ENCODE data around the gene MSI2. TPM values are rescaled to one million over a fixed set of nuclear protein-coding genes. Genes with fewer than 3 reads are reported as not detected.
A peak's percentile ranks its signal among the peaks of the same experiment; 100 is the strongest.

MSI2 gene
- total RNA-seq, 2 experiments from 2014 or later: 59.6 to 61.7 TPM

DNA sequence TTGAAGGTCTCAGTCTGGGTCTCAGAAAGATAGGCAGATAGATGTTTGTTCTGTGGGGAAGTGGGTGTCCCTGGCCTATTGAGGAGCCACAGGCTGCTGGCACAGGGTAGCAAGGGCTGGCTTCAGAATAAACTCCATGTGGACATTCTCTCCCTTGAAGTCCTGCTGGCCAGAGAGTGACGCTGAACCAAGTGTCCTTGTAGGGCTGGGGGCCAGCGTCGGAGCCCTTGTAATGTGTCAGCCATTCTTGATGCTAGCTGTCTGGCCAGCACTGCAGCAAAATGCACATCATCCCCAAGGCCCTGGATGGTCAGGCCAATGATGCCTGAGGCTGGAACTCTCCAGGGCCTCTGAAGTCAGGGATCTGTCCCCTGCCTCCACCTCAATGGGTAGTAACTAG, 385.4 kb downstream of the MSI2 start:
- intact Hi-C loops (cut with micrococcal nuclease): no loop called here
- Mint-ChIP-seq H3K27ac (no peak overlapping the region), H3K9me3 (no peaks in the 10 kb centered on the region), H3K4me3 (no peak overlapping the region), H3K36me3 (ENCODE audit: low read depth) (peaks cover 3% of the 10 kb centered on the region), H3K27me3 (no peaks in the 10 kb centered on the region), H3K4me1 (ENCODE audit: low read depth) (peaks cover 9% of the 10 kb centered on the region)
- no peak for DNase-seq
- TF ChIP-seq, protein P1, sequence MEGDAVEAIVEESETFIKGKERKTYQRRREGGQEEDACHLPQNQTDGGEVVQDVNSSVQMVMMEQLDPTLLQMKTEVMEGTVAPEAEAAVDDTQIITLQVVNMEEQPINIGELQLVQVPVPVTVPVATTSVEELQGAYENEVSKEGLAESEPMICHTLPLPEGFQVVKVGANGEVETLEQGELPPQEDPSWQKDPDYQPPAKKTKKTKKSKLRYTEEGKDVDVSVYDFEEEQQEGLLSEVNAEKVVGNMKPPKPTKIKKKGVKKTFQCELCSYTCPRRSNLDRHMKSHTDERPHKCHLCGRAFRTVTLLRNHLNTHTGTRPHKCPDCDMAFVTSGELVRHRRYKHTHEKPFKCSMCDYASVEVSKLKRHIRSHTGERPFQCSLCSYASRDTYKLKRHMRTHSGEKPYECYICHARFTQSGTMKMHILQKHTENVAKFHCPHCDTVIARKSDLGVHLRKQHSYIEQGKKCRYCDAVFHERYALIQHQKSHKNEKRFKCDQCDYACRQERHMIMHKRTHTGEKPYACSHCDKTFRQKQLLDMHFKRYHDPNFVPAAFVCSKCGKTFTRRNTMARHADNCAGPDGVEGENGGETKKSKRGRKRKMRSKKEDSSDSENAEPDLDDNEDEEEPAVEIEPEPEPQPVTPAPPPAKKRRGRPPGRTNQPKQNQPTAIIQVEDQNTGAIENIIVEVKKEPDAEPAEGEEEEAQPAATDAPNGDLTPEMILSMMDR (IDR thresholded peaks at IDR 0.05): no peak
- ChIA-PET POLR2A (interaction anchor here (1.1 to 1.8 kb wide), 2 partner anchors 10 to 16 kb away, joined by 3 to 7 read pairs; no protein-coding TSS in a partner anchor), CTCF (interaction anchor here (1.5 to 2.4 kb wide), 3 partner anchors 30 to 398 kb away, joined by 3 to 9 read pairs (median 8); no protein-coding TSS in a partner anchor)
- no peak for ATAC-seq

DNA sequence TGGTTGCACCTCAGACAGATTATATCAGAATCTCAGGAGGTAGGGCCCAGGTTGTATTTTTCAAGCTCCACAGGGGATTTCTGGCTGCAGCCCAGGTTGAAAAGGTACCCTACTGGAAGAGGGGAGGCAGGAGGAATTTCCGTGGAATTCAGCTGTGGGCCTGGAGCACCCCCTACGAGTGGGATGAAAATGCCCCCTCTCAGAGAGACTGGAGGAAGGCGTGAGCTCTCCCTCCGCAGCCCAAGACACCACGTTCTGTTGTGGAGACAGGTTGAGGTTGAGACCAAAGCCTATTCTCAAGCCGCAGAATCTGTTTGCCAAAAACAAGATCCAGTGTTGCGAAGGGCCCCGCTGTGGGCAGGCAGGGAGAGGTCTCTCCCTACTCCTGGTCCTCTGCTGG, 386.7 kb downstream of the MSI2 start:
- peaks cover 3% of the 10 kb centered on the region for H3K36me3 Mint-ChIP-seq (ENCODE audit: low read depth)
- H3K9me3 Mint-ChIP-seq: no peaks in the 10 kb centered on the region
- H3K27ac Mint-ChIP-seq: peak overlapping the region; percentile 13
- no peaks in the 10 kb centered on the region for H3K27me3 Mint-ChIP-seq
- ChIA-PET CTCF (interaction anchor here (0.6 to 1.5 kb wide), 4 partner anchors 45 to 445 kb away, joined by 3 to 8 read pairs (median 3); no protein-coding TSS in a partner anchor), POLR2A (interaction anchor here (1.1 kb wide), 1 partner anchor 17 kb away, joined by 3 read pairs; no protein-coding TSS in a partner anchor)
- ATAC-seq: no peak
- no peak for DNase-seq
- H3K4me3 Mint-ChIP-seq: no peak overlapping the region
- peaks cover 9% of the 10 kb centered on the region for H3K4me1 Mint-ChIP-seq (ENCODE audit: low read depth)
- TF ChIP-seq, protein P1 (IDR thresholded peaks at IDR 0.05): no peak
- intact Hi-C loops (cut with micrococcal nuclease): no loop called here

DNA sequence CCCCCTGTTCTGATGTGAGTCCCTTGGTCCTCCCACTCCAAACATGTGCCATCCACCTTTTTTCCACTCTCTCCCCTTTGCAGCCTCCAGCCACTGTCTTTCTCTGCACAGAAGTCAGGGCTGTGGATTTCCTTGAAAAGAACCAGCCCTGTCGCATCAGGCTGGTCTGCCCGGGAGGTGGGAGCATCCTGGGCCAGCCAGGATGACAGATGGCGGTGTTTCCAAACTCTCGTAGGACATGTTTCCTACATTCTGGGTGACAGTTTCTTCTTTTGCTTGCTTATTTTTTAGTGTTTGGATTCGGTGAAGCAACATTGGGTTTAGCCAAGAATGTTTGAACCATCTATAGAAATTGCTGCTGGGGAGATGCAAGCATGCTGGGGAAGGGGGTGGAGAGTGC, 388.0 kb downstream of the MSI2 start:
- CTCF ChIA-PET: no interaction called here
- H3K36me3 Mint-ChIP-seq (ENCODE audit: low read depth): peaks cover 3% of the 10 kb centered on the region
- intact Hi-C loops (cut with micrococcal nuclease): no loop called here
- peaks cover 9% of the 10 kb centered on the region for H3K4me1 Mint-ChIP-seq (ENCODE audit: low read depth)
- no peak overlapping the region for H3K27ac Mint-ChIP-seq
- no peaks in the 10 kb centered on the region for H3K9me3 Mint-ChIP-seq
- no peaks in the 10 kb centered on the region for H3K27me3 Mint-ChIP-seq
- DNase-seq: no peak
- H3K4me3 Mint-ChIP-seq: no peak overlapping the region
- ATAC-seq: no peak
- POLR2A ChIA-PET: no interaction called here
- TF ChIP-seq, protein P1 (IDR thresholded peaks at IDR 0.05): no peak

DNA sequence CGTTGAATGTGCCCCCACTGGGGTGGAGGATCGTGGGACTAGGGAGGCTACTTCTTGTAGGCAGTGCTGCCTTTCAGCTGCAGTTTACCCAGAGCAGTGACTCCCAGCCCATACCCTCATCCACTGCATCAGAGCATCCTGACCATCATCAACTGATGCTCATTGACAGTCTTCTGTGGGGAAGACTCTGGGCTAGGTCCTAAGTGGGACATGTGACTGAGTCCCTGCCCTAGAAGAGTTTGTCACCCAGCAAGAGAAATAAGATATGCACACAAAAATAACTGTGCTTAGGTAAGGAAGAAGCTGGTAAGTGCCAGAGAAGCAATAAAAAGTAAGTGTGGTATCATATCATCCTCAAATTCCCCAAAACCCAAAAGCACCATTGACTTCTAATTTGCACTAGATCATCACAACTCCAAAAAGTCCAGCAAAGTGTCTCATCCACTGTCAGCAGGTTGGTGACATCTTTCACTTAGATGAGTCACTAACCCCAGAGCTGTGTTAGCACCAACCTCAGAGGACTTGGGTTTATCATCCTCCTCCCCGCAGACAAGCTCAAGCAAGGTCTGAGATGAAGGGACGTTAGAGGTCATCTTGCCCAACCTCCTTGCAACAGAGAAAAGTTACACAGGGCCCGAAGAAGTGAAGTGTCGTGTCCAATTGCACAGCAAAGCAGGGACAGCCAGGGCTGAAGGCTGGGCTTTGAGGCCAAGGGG, 389.8 kb downstream of the MSI2 start:
- POLR2A ChIA-PET: interaction anchor here (1.4 kb wide), 1 partner anchor 19 kb away, joined by 4 read pairs; no protein-coding TSS in a partner anchor
- CTCF ChIA-PET: interaction anchor here (0.7 to 1.2 kb wide), 4 partner anchors 14 to 403 kb away, joined by 3 to 7 read pairs (median 4); no protein-coding TSS in a partner anchor
- intact Hi-C loops (cut with micrococcal nuclease): no loop called here
- peak; percentile 43 for DNase-seq
- Mint-ChIP-seq H3K9me3 (no peaks in the 10 kb centered on the region), H3K27ac (peak overlapping the region; percentile 26), H3K36me3 (ENCODE audit: low read depth) (peaks cover 1% of the 10 kb centered on the region), H3K4me3 (no peak overlapping the region), H3K4me1 (ENCODE audit: low read depth) (peaks cover 12% of the 10 kb centered on the region), H3K27me3 (no peaks in the 10 kb centered on the region)
- TF ChIP-seq, protein P1 (IDR thresholded peaks at IDR 0.05): no peak
- ATAC-seq: peak; percentile 96

DNA sequence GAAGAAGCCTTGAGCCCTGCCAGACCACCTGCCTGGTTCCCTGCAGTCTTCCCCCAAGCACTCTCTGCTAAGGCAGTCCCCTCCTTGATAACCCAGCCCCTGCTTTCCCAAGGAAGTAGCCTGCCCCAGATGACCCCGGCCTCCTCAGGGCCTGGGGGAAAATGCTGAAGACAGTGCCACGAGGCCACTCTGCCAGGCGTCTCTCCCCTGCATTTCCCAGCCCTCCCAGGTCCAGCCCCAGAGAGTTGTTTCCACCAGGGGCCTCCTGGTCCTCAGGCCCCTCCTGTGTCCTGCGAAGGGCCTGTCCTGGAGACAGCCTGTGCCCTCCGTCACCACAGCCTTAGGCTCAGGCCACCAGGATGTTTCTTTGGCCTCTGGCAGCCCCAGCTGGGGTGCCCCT, 392.4 kb downstream of the MSI2 start:
- ChIA-PET POLR2A (no interaction called here), CTCF (interaction anchor here (1.1 to 1.2 kb wide), 2 partner anchors 23 to 406 kb away, joined by 3 to 4 read pairs; no protein-coding TSS in a partner anchor)
- no peak overlapping the region for H3K4me3 Mint-ChIP-seq
- H3K36me3 Mint-ChIP-seq (ENCODE audit: low read depth): peaks cover 1% of the 10 kb centered on the region
- H3K27ac Mint-ChIP-seq: no peak overlapping the region
- intact Hi-C loops (cut with micrococcal nuclease): no loop called here
- TF ChIP-seq, protein P1 (IDR thresholded peaks at IDR 0.05): no peak
- peaks cover 12% of the 10 kb centered on the region for H3K4me1 Mint-ChIP-seq (ENCODE audit: low read depth)
- DNase-seq (no peak), ATAC-seq (no peak)
- H3K9me3 Mint-ChIP-seq: no peaks in the 10 kb centered on the region
- no peaks in the 10 kb centered on the region for H3K27me3 Mint-ChIP-seq

Measured in activated CD8-positive, alpha-beta T cell treated with anti-CD3 and anti-CD28 coated beads for 36 hours (primary cell).